KMS-11 (cell line): Measurements from ENCODE around the gene NTN3.

Experiments used
- H2AFZ ChIP-seq: fragments of 200-600 bp; sonication (generic); 2 replicates; pipeline ENCODE4 v1.6.1; 2016; ENCODE audit warnings: antibody characterized with exemption, mixed run types, low read depth
- H3K27ac ChIP-seq: fragments of 200-600 bp; sonication (generic); 2 replicates; pipeline ENCODE4 v1.6.1; 2016; ENCODE audit warnings: mild to moderate bottlenecking, mixed run types
- H3K27me3 ChIP-seq: fragments of 200-600 bp; sonication (generic); 2 replicates; pipeline ENCODE4 v1.6.1; 2017; ENCODE audit warnings: mild to moderate bottlenecking, low read depth, mixed run types, moderate library complexity; ENCODE audit not compliant: insufficient read depth
- H3K36me3 ChIP-seq: fragments of 200-600 bp; sonication (generic); 2 replicates; pipeline ENCODE4 v1.6.1; 2017; ENCODE audit warnings: mild to moderate bottlenecking, mixed run types; ENCODE audit not compliant: insufficient read depth
- H3K4me1 ChIP-seq: fragments of 200-600 bp; sonication (generic); 2 replicates; pipeline ENCODE4 v1.6.1; 2016; ENCODE audit warnings: mild to moderate bottlenecking, low read depth, mixed run types; ENCODE audit not compliant: poor library complexity, severe bottlenecking
- H3K4me2 ChIP-seq: fragments of 200-600 bp; sonication (generic); 2 replicates; pipeline ENCODE4 v1.7.0; 2016; ENCODE audit warnings: mild to moderate bottlenecking, mixed run types
- H3K4me3 ChIP-seq: fragments of 200-600 bp; sonication (generic); IDR thresholded peaks from 2 replicates; pipeline ENCODE4 v1.6.1; 2017; ENCODE audit warnings: low read depth, low read length, mixed read lengths; ENCODE audit not compliant: insufficient read depth
- H3K79me2 ChIP-seq: fragments of 200-600 bp; sonication (generic); 2 replicates; pipeline ENCODE4 v1.6.1; 2016; ENCODE audit warnings: low read depth, mixed run types; ENCODE audit not compliant: insufficient read depth
- H3K9ac ChIP-seq: fragments of 200-600 bp; sonication (generic); 2 replicates; pipeline ENCODE4 v1.6.1; 2016; ENCODE audit warnings: mild to moderate bottlenecking, mixed run types
- H4K20me1 ChIP-seq: fragments of 200-600 bp; sonication (generic); 2 replicates; pipeline ENCODE4 v1.6.1; 2016; ENCODE audit warnings: mild to moderate bottlenecking, mixed run types; ENCODE audit not compliant: insufficient read depth
- CTCF ChIP-seq: fragments of 200-600 bp; sonication (generic); conservative IDR thresholded peaks from 2 replicates; pipeline ENCODE4 v1.6.1; 2017; ENCODE audit warnings: low read depth, mild to moderate bottlenecking, antibody characterized with exemption, low read length, moderate library complexity, mixed read lengths

NTN3 gene

GRCh38 chr16:2452650-2453049 lies 18.4 kb upstream of the NTN3 start:
- no peak overlapping the region for H3K9ac ChIP-seq
- no peaks in the 10 kb centered on the region for H3K27me3 ChIP-seq
- no peak overlapping the region for H3K4me3 ChIP-seq
- no peak overlapping the region for H3K4me2 ChIP-seq
- H3K36me3 ChIP-seq = peaks cover 12% of the 10 kb centered on the region; the same call in 1 of the 2 replicates
- H3K79me2 ChIP-seq = no peaks in the 10 kb centered on the region
- no peak overlapping the region for H3K27ac ChIP-seq
- no peak overlapping the region for H2AFZ ChIP-seq
- H4K20me1 ChIP-seq = no peaks in the 10 kb centered on the region
- H3K4me1 ChIP-seq = no peaks in the 10 kb centered on the region
- no peak for TF ChIP-seq CTCF

- H3K4me3 ChIP-seq = no peak overlapping the region
- no peak overlapping the region for H3K27ac ChIP-seq
- H3K79me2 ChIP-seq = no peaks in the 10 kb centered on the region
- TF ChIP-seq CTCF = no peak
- peaks cover 12% of the 10 kb centered on the region; the same call in 1 of the 2 replicates for H3K36me3 ChIP-seq
- H3K4me2 ChIP-seq = no peak overlapping the region
- no peaks in the 10 kb centered on the region for H4K20me1 ChIP-seq
- no peak overlapping the region for H3K9ac ChIP-seq
- no peaks in the 10 kb centered on the region for H3K27me3 ChIP-seq
- no peak overlapping the region for H2AFZ ChIP-seq
- H3K4me1 ChIP-seq = peaks cover 10% of the 10 kb centered on the region
Measured at GRCh38 chr16:2455081-2455845, 15.8 kb upstream of the NTN3 start.

GRCh38 chr16:2456551-2457153 lies 14.4 kb upstream of the NTN3 start:
- TF ChIP-seq CTCF = no peak
- Histone ChIP-seq H3K9ac (no peak overlapping the region), H4K20me1 (no peaks in the 10 kb centered on the region), H3K79me2 (0 out of 2 replicates have a peak, but pooled peaks cover 6% of the 10 kb centered on the region), H3K27me3 (no peaks in the 10 kb centered on the region), H2AFZ (no peak overlapping the region), H3K36me3 (peaks cover 12% of the 10 kb centered on the region; the same call in 1 of the 2 replicates), H3K4me3 (no peak overlapping the region), H3K27ac (no peak overlapping the region), H3K4me2 (no peak overlapping the region), H3K4me1 (peaks cover 18% of the 10 kb centered on the region)

- 0 out of 2 replicates have a peak, but pooled peaks cover 6% of the 10 kb centered on the region for H3K79me2 ChIP-seq
- no peaks in the 10 kb centered on the region for H4K20me1 ChIP-seq
- no peak overlapping the region for H3K4me3 ChIP-seq
- H3K4me1 ChIP-seq = peaks cover 18% of the 10 kb centered on the region
- no peaks in the 10 kb centered on the region for H3K27me3 ChIP-seq
- H2AFZ ChIP-seq = no peak overlapping the region
- H3K36me3 ChIP-seq = peaks cover 12% of the 10 kb centered on the region; the same call in 1 of the 2 replicates
- no peak overlapping the region for H3K9ac ChIP-seq
- no peak overlapping the region for H3K4me2 ChIP-seq
- H3K27ac ChIP-seq = no peak overlapping the region
- TF ChIP-seq CTCF = no peak
Measured at GRCh38 chr16:2457267-2457666, 13.8 kb upstream of the NTN3 start.
